Lower lobe of right lung (tissue), 2 donors: ENCODE measurements around the gene LIN7B. TPM values are rescaled to one million over a fixed set of nuclear protein-coding genes. Genes with fewer than 3 reads are reported as not detected.
A peak's percentile ranks its signal among the peaks of the same experiment; 100 is the strongest.

Experiments used
- ATAC-seq, 2 donors: fragments of 200-7000 bp; cut with Tn5 transposase; one replicate each; pipeline ENCODE4 v1.9.1; 2020 to 2022; ENCODE audit warnings: mild to moderate bottlenecking in 2 of 2, moderate library complexity in 2 of 2
- DNase-seq: peaks from one replicate; pipeline ENCODE4 v3.0.0-alpha.2; 2020
- H3K27ac ChIP-seq: fragments of 200-600 bp; one replicate; pipeline ENCODE4 v1.8.0; 2022
- H3K27me3 ChIP-seq: fragments of 200-600 bp; one replicate; pipeline ENCODE4 v1.8.0; 2022; ENCODE audit warnings: low read depth
- H3K36me3 ChIP-seq: fragments of 200-600 bp; one replicate; pipeline ENCODE4 v1.8.0; 2022; ENCODE audit warnings: mild to moderate bottlenecking
- H3K4me1 ChIP-seq: fragments of 200-600 bp; one replicate; pipeline ENCODE4 v1.8.0; 2022
- H3K4me3 ChIP-seq: fragments of 200-600 bp; one replicate; pipeline ENCODE4 v1.8.0; 2022; ENCODE audit warnings: mild to moderate bottlenecking
- H3K9me3 ChIP-seq: fragments of 200-600 bp; one replicate; pipeline ENCODE4 v1.8.0; 2022
- intact Hi-C: fragments of 100-400 bp; cut with DNase I; formaldehyde crosslinking; loops from one replicate; pipeline ENCODE4 v1.11.0; 2022
- total RNA-seq: library from RNA; stranded (reverse); fragmentation: NEBNext Ultra II Directional; extraction: Animal tissue kit (Norgen Biotek cat#: 25700); gene quantifications from one replicate; pipeline ENCODE4 v1.2.1, GENCODE V29; 2021
- TF ChIP-seq, protein P1 (sequence below): fragments of 200-600 bp; IDR thresholded peaks from one replicate; pipeline ENCODE4 v1.8.0; 2022; ENCODE audit warnings: antibody characterized with exemption, mild to moderate bottlenecking
- donor health status: DM: no; HTN: yes; CAD: no; lungs with severe emphysema.

Gene LIN7B
- total RNA-seq, 1 donor from 2014 or later, result 10.6 TPM

DNA sequence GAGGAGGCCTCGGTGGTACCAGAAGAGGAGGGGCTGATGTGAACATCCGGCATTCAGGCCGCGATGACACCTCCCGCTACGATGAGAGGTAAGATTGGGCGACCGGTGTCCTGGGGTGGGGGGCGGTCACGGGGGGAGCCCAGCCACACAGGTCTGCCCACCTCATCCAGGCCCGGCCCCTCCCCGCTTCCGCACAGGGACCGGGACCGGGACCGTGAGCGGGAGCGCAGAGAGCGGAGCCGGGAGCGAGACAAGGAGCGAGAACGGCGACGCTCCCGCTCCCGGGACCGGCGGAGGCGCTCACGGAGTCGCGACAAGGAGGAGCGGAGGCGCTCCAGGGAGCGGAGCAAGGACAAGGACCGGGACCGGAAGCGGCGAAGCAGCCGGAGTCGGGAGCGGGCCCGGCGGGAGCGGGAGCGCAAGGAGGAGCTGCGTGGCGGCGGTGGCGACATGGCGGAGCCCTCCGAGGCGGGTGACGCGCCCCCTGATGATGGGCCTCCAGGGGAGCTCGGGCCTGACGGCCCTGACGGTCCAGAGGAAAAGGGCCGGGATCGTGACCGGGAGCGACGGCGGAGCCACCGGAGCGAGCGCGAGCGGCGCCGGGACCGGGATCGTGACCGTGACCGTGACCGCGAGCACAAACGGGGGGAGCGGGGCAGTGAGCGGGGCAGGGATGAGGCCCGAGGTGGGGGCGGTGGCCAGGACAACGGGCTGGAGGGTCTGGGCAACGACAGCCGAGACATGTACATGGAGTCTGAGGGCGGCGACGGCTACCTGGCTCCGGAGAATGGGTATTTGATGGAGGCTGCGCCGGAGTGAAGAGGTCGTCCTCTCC, 6.3 kb upstream of the LIN7B start:
- no peaks in the 10 kb centered on the region for H3K27me3 ChIP-seq
- TF ChIP-seq, protein P1, sequence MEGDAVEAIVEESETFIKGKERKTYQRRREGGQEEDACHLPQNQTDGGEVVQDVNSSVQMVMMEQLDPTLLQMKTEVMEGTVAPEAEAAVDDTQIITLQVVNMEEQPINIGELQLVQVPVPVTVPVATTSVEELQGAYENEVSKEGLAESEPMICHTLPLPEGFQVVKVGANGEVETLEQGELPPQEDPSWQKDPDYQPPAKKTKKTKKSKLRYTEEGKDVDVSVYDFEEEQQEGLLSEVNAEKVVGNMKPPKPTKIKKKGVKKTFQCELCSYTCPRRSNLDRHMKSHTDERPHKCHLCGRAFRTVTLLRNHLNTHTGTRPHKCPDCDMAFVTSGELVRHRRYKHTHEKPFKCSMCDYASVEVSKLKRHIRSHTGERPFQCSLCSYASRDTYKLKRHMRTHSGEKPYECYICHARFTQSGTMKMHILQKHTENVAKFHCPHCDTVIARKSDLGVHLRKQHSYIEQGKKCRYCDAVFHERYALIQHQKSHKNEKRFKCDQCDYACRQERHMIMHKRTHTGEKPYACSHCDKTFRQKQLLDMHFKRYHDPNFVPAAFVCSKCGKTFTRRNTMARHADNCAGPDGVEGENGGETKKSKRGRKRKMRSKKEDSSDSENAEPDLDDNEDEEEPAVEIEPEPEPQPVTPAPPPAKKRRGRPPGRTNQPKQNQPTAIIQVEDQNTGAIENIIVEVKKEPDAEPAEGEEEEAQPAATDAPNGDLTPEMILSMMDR, result no peak
- ATAC-seq, result peak in 1 of 2 donors; percentile 5
- peaks cover 67% of the 10 kb centered on the region for H3K36me3 ChIP-seq
- intact Hi-C loops, result no loop called here
- no peak overlapping the region for H3K27ac ChIP-seq
- no peak overlapping the region for H3K4me3 ChIP-seq
- no peaks in the 10 kb centered on the region for H3K9me3 ChIP-seq
- DNase-seq, result no peak
- peaks cover 5% of the 10 kb centered on the region for H3K4me1 ChIP-seq

DNA sequence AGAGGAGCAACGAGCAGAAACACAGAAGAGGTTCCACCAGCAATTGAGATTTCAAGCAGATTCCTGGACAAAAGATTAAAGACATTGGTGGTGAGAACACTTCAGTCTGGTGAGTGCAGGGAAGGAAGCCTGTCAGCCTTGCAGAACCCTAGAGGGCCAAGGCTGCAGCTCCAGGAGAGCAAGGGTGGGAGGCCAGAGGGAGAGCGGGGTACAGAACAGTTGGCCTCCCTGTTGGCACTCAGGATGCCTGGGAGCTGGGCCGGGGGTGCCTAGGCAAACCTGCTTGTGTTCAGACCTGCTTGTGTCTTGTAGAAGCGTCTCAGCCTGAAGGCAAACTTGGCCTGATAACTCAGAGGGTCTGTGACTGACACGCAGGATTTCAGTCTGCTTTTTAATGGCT, 5.1 kb upstream of the LIN7B start:
- no peak for ATAC-seq
- intact Hi-C loops, result no loop called here
- H3K36me3 ChIP-seq, result peaks cover 54% of the 10 kb centered on the region

DNA sequence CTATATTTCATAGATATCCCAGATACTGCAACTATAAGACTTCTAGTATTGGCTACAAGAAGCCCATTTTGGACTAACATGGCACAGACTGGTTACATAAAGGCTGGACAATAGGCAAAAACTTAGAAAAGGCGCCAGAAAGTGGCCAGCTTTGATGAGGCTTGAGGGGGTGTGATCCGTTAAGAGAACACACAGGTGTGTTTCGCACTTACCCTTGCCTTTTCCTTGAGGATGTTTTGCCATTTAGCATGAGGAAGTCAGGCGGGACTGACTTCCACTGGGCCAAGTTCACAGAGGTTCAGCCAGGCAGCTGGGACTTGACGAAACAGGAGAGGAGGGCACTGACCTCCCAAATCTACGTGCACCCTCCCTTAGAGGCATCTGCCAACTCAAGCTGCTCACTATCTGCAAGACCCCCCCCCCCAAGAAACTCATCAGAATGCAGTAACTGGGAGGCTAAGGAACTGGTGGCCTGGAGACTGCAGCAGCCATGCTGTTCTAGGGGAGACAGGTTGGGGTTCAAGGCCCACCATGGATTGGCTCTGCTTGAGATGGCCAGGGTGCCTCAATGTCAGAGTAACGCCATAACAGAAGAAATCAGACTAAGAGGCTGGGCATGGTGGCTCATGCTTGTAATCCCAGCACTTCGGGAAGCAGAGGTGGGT, 4.5 kb upstream of the LIN7B start:
- H3K4me3 ChIP-seq, result no peak overlapping the region
- no peaks in the 10 kb centered on the region for H3K27me3 ChIP-seq
- intact Hi-C loops, result no loop called here
- H3K36me3 ChIP-seq, result peaks cover 48% of the 10 kb centered on the region
- TF ChIP-seq, protein P1, result no peak
- H3K9me3 ChIP-seq, result no peaks in the 10 kb centered on the region
- DNase-seq (no peak), ATAC-seq (no peak)
- no peak overlapping the region for H3K27ac ChIP-seq
- peaks cover 13% of the 10 kb centered on the region for H3K4me1 ChIP-seq

More for the DNA sequence above, 5.1 kb upstream of the LIN7B start:
- no peak overlapping the region for H3K27ac ChIP-seq
- H3K9me3 ChIP-seq, result no peaks in the 10 kb centered on the region
- no peak overlapping the region for H3K4me3 ChIP-seq
- no peak for DNase-seq
- peaks cover 13% of the 10 kb centered on the region for H3K4me1 ChIP-seq
- no peaks in the 10 kb centered on the region for H3K27me3 ChIP-seq
- TF ChIP-seq, protein P1, result no peak

DNA sequence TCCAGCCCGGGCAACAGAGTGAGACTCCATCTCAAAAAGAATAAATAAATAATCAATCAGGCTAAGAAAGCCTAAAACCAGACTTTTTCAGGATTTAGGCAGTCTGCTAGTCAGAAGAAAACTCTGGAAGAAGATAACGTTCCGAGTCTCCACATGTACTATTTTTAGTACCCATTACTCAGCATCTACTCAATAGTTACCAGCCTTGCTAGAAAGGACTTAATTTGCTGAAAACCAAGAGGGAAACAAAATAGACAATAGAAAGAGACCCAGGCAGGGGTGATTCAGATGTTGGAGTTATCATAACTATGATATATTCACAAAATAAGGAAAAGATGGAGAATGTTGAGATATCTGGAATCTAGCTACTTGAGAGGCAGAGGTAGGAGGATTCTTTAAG, 3.6 kb upstream of the LIN7B start:
- peaks cover 39% of the 10 kb centered on the region for H3K36me3 ChIP-seq
- DNase-seq (no peak), ATAC-seq (no peak)
- intact Hi-C loops, result no loop called here
- H3K4me1 ChIP-seq, result peaks cover 21% of the 10 kb centered on the region
- no peaks in the 10 kb centered on the region for H3K27me3 ChIP-seq
- no peak overlapping the region for H3K4me3 ChIP-seq
- no peak overlapping the region for H3K27ac ChIP-seq
- H3K9me3 ChIP-seq, result no peaks in the 10 kb centered on the region
- TF ChIP-seq, protein P1, result no peak

DNA sequence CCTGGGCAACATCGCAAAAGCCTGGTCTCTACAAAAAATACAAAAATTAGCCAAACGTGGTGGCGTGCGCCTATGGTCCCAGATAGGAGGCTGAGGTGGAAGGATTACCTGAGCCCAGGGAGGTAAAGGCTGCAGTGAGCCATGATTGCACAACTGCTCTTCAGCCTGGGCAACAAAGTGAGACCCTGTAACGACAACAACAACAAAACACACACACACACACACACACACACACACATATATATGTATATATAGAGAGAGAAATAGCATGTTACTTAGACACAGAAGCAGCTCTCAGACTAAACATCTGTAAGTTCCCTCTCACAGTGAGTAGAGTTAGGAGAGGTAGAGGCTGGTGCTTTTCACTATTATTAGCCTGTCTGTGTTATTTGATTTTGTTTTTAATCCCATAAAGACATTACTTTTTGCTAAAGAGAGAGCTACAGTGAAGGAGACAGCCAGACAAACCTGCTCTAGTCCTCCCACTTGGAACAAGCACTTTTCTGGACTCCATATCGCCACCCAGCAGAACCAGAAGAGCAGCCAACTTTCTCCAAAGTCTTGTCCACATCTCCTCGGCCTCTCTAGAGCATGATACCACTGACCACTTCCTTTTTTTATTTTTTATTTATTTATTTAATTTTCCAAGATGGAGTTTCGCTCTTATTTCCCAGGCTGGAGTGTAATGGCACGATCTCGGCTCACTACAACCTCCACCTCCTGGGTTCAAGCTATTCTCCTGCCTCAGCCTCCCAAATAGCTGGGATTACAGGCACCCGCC, 2.8 kb upstream of the LIN7B start:
- no peak for DNase-seq
- H3K9me3 ChIP-seq, result no peaks in the 10 kb centered on the region
- no peak overlapping the region for H3K4me3 ChIP-seq
- ATAC-seq, result no peak
- H3K4me1 ChIP-seq, result peaks cover 21% of the 10 kb centered on the region
- peaks cover 31% of the 10 kb centered on the region for H3K36me3 ChIP-seq
- TF ChIP-seq, protein P1, result no peak
- no peaks in the 10 kb centered on the region for H3K27me3 ChIP-seq
- intact Hi-C loops, result no loop called here
- no peak overlapping the region for H3K27ac ChIP-seq
